NCI-H774 (cell line): ENCODE data around the gene CRABP1.

Experiments used
- DNase-seq: peaks from one replicate; lab custom pipeline; 2025; lab: John Stamatoyannopoulos, UW

CRABP1 gene

GRCh38 chr15:78347586-78348543, 7.7 kb downstream of the CRABP1 start:
- no peak for DNase-seq

DNA sequence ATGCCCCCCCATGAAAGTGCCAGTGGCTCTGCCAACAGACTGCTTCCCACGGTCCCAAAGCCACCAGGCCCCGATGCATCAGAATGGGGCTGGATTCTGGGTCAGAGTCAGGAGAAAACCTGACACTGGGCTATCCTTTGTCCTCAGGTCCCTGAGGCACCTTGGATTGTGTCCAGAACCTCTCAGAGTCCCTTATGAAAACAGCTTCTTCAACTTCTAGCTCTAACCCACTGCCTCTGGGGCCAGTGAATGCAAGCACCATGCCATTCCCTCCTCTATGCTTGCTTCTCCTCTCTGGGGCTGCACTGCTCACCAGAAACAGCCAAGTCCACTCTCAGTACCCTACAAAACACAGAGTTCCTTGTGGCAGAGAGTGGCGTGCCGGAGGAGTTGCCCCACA, 9.9 kb downstream of the CRABP1 start:
- DNase-seq, result no peak

DNA sequence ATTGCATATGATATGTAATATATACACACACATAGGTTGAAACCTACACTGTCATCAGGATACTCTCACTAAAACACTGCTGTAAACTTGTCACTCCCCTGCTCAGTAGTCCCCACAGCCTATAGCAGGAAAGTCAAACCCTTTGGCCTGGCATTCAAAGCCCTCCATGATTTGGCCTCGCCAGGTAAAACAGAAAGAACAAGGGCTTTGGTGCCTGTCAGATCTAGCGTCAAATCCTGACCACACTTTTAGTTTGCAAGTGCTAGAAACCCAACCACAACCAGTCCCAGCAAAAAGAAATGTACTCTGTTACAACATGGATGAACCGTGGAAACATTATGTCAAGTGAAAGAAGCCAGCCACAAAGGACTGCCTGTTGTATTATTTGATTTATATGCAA, 11.4 kb downstream of the CRABP1 start:
- no peak for DNase-seq

DNA sequence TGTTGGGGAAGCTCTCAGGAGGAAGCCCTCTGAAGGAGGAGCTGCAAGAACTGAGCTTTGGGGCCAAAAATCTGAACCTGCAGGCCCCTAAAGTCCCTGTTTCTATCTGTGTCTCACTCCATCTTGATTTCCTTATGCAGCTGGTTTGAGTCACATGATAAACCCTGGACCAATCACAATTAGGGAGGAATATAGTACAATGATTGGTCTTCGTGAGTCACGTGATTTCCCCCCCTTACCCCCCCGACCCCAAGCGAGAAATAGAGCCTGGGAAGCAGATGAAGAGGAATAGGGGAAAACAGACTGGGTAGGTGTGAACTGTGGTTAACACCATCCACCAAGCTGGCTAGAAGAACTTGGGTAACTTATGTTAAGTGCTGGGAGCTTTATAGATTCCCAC, 12.9 kb downstream of the CRABP1 start:
- DNase-seq, result no peak

DNA sequence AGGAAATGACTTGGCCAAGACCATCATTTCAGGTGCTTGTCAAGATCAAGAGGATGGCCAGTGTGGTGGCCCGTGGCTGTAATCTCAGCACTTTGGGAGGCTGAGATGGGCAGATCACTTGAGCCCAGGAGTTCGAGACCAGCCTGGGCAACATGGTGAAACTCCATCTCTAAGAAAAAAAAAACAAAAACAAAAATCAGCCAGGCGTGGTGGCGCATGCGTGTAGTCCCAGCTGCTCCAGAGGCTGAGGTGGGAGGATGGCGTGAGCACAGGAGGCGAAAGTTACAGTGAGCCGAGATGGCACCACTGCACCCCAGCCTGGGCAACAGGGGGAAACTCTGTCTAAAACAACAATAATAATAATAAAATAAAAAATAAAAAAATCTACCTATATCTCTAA, 15.0 kb downstream of the CRABP1 start:
- DNase-seq, result no peak

- no peak for DNase-seq
These were observed 18.1 kb downstream of the CRABP1 start for GRCh38 chr15:78358102-78358870.

DNA sequence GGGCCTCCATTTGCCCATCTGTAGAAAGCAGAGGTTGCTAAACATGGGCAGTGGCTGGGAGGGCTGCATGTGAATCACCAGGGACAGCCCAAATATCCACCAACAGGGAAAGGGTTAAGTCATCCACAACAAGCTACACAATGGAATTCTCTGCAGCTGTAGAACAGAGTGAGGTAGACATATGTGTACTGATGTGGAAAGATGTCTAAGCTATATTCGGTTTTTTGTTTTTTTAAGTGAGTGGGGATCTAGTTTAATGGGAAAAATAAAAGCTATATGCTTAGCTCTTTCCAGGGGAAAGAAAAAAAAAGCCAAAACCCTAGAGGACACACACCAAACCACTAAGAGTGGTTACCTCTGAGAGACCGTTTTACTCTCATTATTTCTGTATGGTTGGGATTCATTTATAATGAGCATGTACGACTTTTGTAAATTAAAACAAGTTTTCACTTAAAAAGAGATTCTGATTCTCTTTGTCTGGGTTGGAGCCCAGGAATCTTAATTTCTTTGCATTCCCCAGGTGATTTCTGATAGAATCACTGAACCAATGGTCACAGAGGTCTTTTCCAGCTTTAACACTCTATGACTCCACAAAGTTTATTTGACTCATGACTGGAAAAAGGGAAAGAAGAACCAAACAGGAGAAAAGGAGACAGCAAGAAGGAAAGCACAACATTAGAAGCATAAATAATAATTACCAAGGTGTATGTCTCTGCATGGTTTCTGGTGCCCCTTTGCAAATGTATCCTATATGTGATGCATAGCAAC, 19.1 kb downstream of the CRABP1 start:
- DNase-seq, result no peak

DNA sequence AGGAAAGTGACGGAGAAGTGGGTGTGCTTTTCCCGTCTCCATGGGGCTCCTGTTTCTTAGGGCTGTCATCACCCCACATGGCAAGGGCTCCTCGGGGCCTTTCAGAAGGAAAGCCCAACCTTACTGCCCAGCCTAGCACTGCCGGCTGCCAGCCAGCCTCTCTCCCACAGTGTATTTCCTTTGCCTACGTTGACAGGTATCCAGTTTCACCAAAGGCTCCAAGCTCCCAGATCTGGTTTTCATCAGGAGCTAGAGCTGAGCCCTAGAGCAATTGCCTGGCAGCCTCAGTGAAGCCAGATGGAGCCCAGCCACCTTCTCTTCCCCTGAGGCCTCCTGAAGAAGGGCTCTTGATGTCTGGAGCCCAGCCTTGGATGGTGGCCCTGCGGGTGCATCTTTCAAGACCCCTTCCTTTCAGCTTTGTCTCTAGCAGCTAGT, 20.2 kb downstream of the CRABP1 start:
- no peak for DNase-seq

- DNase-seq, result no peak
These were observed 21.0 kb downstream of the CRABP1 start for GRCh38 chr15:78360958-78361718.

DNA sequence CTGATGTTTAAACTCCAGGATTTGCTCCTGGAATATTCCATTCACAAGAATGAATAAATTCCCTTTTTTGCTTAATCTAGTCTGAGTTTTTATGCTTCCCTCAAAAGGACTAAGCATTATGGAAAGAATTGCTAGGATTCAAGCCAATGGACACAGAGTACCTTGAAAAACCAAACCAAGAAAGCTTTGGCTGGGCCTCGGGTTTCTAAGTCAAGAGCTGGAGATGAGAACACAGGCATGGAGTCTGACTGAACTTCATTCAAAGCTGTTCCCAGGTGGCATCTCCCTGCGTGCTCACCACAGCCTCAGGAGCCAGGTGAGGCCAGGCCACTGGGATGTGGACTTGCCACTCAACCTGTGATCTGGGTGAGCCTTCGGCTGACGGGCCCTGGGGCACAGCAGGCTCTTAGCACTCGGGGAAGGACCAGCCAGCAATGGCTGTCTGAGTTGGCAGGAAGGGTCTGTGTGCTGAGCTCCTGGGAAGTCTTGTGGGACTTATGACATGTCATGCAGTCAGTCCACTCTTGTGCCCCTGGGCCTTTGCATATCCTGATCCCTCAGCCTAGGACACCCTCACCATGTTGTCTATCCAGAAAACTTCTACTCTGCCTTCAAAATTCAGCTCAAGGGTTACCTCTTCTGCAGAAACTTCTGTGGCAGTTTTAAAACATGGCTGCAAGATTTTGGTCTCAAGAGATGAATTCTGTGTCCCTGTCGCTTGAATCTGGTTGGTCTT, 21.8 kb downstream of the CRABP1 start:
- DNase-seq, result no peak

DNA sequence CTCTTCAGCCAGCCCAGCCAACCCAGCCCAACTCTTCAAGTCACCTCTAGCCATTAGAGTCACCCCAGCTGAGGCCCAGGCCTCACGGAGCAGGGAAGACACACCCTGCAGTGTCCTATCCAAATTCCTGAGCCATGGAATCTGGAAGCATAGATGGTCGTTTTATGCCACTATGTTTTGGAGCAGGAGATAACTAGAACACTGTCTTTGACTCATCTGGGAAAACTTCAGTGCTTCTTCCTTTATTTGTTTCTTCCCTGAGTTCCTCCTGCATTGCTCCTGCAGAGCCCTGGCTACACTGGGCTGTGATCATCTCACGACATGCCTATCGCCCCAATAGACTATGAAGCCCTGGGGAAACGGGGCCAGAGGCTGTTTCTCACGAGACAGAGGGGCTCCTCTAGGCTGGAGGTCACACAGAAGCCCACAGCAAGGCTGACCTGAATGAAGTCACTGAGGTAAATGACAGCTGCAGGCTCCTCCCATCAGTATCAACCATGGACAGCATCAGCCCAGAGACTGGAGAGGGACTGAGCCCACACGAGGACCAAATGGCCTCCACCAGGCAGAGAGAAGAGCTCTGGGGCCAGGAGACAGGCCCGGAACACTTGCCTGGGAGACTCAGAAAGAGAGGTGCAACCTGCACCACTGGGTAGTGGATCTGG, 22.7 kb downstream of the CRABP1 start:
- DNase-seq, result no peak

GRCh38 chr15:78363381-78363734, 23.2 kb downstream of the CRABP1 start:
- DNase-seq, result no peak

DNA sequence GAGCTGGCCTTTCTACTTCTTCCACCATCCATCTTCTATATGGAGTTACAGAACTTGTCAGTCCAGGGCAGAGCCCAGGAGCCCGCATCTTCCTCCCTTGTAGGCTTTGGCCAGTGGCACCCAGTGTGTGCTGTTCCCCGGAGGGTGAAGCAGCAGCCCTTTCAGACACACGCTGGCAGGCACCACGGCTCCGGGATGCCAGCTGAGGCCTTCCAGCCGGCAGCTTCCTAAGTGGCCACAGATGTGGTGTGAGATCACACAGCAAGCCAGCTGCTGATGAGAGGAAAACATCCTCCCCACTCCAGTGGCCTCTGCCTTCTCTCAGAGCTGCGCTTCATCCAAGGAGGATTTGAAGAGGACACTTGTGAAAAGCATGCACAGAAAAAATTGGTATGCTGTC, 24.1 kb downstream of the CRABP1 start:
- DNase-seq, result no peak

- no peak for DNase-seq
These were observed 25.8 kb downstream of the CRABP1 start for GRCh38 chr15:78365917-78366316.

DNA sequence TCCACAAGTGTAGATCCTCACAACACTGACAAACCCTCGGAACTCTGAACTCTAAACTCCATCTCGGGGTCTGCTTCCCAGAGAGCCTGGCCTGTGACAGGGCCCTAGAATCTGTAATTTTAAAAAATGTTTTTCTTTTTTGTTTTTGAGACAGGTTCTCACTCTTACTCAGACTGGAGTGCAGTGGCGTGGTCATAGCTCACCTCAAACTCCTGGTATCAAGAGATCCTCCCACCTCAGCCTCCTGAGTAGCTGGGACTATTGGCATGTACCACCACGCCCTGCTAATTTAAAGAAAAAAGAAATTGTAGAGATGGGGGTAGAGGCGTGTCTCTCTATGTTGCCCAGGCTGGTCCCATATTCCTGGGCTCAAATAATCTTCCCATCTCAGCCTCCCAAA, 26.2 kb downstream of the CRABP1 start:
- no peak for DNase-seq

- no peak for DNase-seq
These were observed 28.5 kb downstream of the CRABP1 start for GRCh38 chr15:78368651-78369050.

DNA sequence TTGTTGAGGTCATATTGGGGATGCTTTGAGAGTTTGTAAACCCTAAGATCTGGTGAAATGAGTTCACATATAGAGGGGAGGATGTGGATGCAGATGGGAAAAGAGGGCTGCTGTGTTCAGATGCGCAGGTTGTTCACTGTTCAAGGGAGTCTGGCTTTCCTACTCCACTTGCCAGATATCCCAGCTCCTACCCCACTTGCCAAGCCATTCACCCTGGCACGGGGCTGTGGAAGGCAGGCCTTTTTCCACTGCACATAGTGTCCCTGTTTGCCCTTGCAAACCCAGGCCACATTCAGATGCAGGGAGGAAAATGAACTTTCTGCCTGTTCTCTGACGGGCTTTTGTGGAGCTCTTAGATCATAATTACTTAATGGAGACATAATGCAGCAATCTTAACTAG, 29.0 kb downstream of the CRABP1 start:
- no peak for DNase-seq

GRCh38 chr15:78370013-78370412, 29.9 kb downstream of the CRABP1 start:
- DNase-seq, result no peak

- DNase-seq, result no peak
These were observed 32.7 kb downstream of the CRABP1 start for GRCh38 chr15:78372880-78373279.
